ENCODE results near the gene HSPA1A.
"Not testable (repeated sequence)": the region's sequence is repeated elsewhere in the genome, so short reads cannot be mapped to it uniquely, and the experiment has no call there.

Gene HSPA1A

GRCh38 chr6:31781244-31782125 lies 33.9 kb upstream of the HSPA1A start:
- DNase-seq (ENCODE audit: low read depth, low spot score), result no peak

GRCh38 chr6:31782126-31782855 lies 33.1 kb upstream of the HSPA1A start:
- DNase-seq (ENCODE audit: low read depth, low spot score), result no peak

DNA sequence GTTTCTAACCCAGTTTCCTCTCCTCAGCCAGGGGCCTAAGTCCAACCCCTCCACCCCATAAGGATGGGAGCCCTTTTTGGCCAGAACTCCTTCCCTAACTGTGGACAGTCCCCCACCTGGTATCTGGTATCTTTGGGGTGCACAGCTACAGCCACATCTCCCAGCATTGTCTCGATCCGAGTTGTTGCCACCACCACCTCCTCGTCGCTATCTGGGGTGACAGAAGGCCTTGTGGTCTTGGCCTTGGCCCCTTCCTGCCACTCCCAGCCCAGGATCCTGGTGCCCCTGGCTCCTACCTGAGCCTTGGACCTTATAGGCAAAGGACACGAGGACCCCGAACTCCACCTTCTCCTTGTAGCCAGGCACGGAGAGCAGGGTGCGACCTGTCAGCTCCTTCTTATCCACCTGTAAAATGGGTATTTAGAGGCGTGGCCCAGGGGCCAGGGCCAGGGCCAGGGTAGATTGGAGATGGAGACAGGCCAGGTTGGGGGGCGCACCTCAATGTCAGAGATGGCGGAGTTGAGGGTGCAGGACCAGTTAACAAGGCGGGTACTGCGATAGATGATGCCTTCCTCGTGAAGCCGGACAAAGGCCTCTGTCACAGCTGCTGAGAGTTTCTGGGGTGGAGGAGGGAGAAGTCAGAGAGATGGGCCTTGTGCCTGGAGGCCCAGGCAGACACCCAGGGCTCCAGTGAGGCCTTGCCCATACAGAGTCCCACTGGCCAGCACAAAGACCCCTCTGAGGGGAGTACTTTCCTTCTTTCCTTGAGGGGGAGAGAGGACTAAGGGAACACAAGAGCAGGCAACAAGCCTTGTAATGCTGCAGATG lies 31.0 kb upstream of the HSPA1A start:
- DNase-seq (ENCODE audit: low read depth, low spot score), result no peak

- no peak for DNase-seq (ENCODE audit: low read depth, low spot score)
These were observed 29.9 kb upstream of the HSPA1A start for GRCh38 chr6:31785475-31785874.

DNA sequence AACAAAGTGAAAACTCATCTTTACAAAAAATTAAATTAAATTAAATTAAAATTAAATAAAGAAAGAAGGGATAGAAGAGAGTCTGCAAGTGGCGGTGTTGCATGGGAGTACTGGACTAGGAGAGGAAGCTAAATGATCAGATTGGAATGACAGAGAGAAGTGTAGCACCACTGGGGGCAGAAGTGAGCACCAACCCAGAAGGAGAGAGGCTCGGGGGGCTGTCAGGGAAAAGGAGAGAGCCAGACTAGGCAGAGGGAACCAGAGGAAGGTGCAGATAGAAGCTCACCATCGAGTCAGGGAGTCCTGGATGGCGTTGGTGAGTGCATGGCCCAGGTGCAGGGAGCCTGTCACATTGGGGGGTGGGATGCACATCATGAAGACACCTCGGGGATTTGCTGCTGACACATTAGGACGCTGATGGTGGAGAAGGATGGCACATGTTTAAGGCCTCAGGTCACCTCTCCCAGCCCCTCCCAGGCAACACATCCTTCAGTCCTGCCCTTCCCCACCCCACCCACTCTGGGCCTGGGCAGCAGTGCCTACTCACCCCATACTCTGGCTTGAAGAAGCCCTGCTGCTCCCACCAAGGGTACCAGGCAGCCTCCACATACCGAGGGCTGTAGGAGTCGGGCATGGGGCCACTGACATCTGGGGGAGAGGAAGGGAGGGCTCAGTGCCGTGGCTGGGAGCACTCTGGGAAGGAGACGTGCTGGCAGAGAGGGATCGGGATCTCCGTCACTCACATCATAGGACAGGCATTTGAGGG lies 23.8 kb upstream of the HSPA1A start:
- peak; percentile 77 for DNase-seq (ENCODE audit: low read depth, low spot score)

DNA sequence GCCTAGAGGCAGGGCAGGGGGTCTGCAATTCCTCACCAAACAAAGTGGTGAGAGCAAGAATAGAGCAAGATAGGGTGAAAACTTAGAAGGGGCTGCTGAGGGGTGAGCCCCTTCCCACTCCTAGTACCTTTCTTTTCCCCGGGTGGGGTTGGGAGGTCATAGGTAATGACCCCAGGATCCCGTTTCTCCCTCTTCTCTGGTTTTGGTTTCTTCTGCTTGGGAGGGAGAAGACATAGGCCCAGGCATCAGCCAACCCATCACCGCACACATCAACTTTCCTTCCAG lies 23.3 kb upstream of the HSPA1A start:
- no peak for DNase-seq (ENCODE audit: low read depth, low spot score)

DNA sequence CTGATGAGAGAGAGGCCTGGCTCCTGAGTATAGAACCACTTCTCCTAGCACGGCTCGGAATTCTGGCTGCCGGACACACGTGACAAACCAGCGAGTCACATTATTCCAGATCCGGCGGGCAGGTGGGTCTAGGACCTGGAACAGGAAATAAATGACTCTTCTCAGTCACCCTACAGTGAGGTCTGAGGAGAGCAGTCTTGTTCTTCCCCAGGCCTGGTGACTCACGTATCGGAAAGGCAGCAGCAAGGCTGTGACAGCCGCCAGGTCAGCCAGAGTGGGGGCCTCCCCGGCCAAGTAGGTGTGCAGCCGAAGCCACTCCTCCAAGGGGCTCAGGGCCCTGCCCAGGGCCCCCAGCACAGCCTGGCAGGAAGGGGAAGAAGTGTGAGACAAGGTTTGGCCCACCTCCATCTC lies 22.6 kb upstream of the HSPA1A start:
- DNase-seq (ENCODE audit: low read depth, low spot score), result no peak

- not testable (repeated sequence) for DNase-seq (ENCODE audit: low read depth, low spot score)
These were observed 21.5 kb upstream of the HSPA1A start for GRCh38 chr6:31793927-31794245.

DNA sequence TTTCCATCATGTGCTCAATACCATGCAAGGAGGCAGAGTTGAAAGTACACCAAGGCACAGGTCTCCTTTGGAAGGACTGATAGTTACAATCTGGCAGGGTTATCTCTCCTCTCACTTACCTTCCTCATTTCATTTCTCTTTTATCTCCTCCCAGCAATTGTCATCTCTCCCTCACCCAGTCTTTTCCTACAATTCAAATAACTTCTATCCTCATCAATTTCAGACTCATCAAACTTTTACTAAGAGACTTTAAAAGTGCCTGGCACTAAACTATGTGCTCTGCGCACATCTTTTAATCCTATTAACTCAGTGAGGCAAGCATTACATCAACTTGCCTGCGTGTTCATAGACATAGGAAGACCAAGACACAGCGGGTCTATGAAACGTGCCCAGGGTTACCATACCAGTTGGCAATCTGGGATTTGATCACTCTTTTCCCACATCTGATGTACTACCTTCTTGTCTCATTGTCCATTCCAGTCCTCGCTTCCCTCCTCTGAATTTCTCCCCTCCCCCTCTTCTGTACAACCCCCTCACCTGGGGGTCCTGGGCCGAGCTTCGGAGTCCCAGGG lies 21.0 kb upstream of the HSPA1A start:
- peak; percentile 37 for DNase-seq (ENCODE audit: low read depth, low spot score)

DNA sequence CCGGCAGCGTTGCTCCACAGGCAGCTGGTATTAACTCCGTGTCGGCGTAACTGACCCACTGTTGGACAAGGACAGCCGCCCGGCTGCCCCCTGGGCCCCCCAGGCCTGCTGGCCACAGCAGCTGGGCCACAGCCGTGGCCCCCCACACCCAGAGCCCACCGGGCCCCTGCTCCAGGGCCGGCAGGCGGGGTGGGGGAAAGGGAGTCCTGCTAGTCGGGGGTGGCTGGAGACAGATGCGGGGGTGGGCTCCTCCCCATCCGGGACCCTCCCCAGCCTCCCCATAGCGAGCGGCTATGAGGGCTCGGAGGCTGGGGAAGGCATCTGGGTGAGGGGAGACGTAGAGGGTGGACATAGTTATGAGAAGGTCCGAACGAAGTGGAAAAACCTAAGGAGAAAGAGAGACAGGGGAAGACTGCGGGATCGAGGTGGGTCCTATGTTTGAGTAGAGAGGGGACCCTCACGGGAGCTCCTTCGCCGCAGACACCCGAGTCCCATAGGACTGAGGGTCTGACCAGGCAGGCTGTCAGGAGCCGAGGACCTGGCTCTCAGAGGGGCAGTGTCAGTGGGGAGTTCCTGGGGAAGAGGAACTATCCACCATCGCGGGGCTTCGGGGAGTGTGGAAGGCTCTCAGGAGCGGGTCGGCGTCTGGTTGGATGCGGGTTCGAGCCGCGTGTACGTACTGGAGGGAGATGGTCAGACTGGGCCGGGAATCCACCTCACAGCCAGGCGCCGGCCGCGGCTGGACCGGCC lies 20.3 kb upstream of the HSPA1A start:
- peak; percentile 64 for DNase-seq (ENCODE audit: low read depth, low spot score)

DNA sequence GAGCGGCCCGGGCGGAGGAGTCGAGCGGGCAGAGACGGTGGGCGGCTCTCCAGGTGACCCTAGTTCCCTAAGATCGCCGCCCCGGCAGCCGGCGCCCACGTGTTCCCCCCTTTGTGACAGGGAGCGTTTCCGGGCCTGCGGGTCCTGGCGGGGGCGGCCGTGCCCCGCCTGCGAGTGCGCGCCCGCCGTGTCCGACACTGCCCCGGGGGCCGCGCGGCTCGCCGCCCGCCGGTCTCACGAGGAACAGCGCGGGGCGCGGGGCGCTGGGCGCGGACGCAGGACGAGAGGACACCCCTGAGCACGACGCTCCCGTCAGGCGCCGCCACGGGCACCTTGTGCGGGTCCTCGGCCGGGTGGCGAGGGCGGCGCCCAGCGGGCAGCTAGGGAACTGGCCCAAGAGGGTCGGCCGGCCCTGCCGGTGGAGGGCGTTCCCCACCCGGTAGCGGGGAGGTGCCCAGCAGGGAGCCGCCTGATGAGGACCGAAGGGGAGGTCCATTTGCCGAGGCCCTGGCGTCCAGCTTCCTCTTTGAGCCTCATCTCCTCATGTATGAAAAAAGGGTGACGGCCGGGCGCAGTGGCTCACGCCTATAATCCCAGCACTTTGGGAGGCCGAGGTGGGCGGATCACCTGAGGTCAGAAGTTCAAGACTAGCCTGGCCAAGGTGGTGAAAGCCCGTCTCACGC lies 19.6 kb upstream of the HSPA1A start, which contains the start of gene VARS1:
Gene VARS1 (minus strand): TSS at position 137 of the 683 bp plus-strand sequence. CDS start 535 bp downstream, outside the sequence.
- peak; percentile 94 for DNase-seq (ENCODE audit: low read depth, low spot score)

DNA sequence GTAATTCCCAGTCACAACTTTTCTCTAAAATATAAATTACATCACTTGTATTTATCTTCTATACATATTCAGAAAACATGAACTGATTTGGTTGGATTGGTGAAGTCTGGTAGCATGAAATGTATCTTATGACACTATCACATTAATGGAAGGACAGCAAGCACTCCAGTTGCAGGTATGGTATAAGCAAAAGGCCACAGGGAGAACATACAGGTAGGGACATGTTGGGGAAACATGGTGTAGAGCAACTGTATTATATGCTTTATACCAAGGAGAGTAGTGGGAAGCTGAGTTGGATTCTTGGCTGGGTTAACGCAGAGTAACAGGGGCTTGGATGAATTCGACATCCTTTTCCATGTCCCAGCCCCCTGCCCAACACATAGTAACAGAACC lies 18.4 kb upstream of the HSPA1A start:
- no peak for DNase-seq (ENCODE audit: low read depth, low spot score)

GRCh38 chr6:31797588-31797987 lies 17.8 kb upstream of the HSPA1A start:
- no peak for DNase-seq (ENCODE audit: low read depth, low spot score)

- DNase-seq (ENCODE audit: low read depth, low spot score), result no peak
These were observed 15.6 kb upstream of the HSPA1A start for GRCh38 chr6:31799781-31800180.

- not testable (repeated sequence) for DNase-seq (ENCODE audit: low read depth, low spot score)
These were observed 14.1 kb upstream of the HSPA1A start for GRCh38 chr6:31801031-31801927.

DNA sequence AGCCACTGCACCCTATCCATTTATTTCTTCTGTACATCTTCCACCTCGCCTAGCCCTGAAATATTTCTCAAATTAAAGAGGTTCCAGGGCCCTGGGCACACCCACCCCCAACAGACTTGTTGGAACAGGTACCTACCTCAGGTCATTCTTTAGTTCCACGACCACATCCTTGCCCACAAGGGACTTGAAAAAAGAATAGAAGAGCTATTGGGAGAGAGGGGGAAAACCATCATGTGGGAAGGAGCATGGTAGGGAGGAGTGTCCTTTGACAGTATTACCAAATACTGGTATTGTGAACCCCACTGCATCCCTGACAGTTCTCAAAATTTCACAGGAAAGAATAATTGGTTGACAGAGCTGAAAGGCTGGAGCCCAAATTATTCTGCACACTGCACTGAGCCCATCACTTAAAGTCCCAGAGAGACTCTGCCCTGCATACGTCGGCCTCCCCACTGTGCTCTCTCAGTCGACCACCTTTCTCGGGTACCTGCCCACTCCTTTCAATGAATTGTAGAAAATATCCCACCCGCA lies 9.3 kb upstream of the HSPA1A start:
- no peak for DNase-seq (ENCODE audit: low read depth, low spot score)

DNA sequence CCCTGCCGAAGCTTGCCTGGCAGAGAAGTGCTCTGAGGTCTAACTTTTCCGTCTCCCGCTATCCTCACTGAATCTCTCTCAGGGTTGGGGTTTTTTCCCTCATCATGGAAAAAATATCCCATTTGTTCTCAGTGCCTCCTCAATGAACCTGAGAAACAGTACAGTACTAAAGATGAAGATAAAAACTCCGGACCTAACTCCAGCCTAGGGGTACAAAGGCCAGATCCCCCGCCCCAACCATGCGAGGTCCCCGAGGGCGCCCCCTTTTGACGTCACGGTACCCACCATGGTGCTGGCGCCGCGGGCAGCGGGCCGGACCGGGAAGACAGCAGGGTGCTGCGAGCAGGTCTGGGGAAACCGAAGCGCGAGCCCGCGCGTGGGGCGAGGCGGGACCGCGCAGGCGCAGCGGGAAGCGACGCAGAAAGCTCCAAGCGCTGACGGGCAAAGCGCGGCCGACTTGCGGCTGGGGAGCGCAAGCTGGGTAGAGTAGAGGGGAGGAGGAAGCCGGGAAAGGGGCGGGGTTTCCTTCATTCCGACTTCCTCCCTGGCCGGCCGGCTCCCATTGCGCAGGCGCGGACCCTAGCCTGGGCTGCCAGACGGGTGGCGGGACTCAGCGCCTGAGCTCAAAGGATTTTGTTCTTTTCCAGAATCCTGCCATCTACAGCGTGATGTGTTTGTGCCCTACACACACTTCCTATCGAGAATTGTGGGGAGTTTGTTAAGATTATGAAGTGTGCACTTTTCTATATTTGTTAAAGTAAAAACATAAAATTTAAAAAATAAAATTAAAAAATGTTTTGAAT lies 8.7 kb upstream of the HSPA1A start, which contains the start of gene LSM2:
Gene LSM2 (minus strand): TSS at position 497 of the 803 bp plus-strand sequence. CDS start 209 bp downstream, at position 288.
- peak; percentile 99 for DNase-seq (ENCODE audit: low read depth, low spot score)
